Hematopoietic multipotent progenitor cell treated with erythropoietin and hydrocortisone succinate and interleukin-3 and kit ligand, for 6 days (in vitro differentiated cells): ENCODE measurements around the gene NNAT.
"Not testable (repeated sequence)": the region's sequence is repeated elsewhere in the genome, so short reads cannot be mapped to it uniquely, and the experiment has no call there.

Experiments
- DNase-seq: peaks from one replicate; pipeline ENCODE4 v3.0.0-alpha.2; 2015

The NNAT gene

GRCh38 chr20:37542281-37542680, 21.2 kb downstream of the NNAT start:
- no peak for DNase-seq

- DNase-seq = no peak
Measured at GRCh38 chr20:37543828-37544227, 22.8 kb downstream of the NNAT start.

GRCh38 chr20:37544386-37544785, 23.3 kb downstream of the NNAT start:
- DNase-seq = no peak

GRCh38 chr20:37545516-37545915, 24.5 kb downstream of the NNAT start:
- no peak for DNase-seq

- DNase-seq = no peak
Measured at GRCh38 chr20:37547912-37548311, 26.9 kb downstream of the NNAT start.

GRCh38 chr20:37550101-37550920, 29.3 kb downstream of the NNAT start:
- not testable (repeated sequence) for DNase-seq

GRCh38 chr20:37551660-37552059, 30.6 kb downstream of the NNAT start:
- not testable (repeated sequence) for DNase-seq

GRCh38 chr20:37552415-37552814, 31.4 kb downstream of the NNAT start:
- no peak for DNase-seq

- not testable (repeated sequence) for DNase-seq
Measured at GRCh38 chr20:37554721-37555298, 33.8 kb downstream of the NNAT start.

GRCh38 chr20:37556538-37556937, 35.5 kb downstream of the NNAT start:
- DNase-seq = no peak

- DNase-seq = no peak
Measured at GRCh38 chr20:37558306-37558705, 37.3 kb downstream of the NNAT start.

GRCh38 chr20:37558779-37559178, 37.7 kb downstream of the NNAT start:
- DNase-seq = no peak

GRCh38 chr20:37559312-37560027, 38.4 kb downstream of the NNAT start:
- DNase-seq = no peak

- DNase-seq = no peak
Measured at GRCh38 chr20:37560629-37561028, 39.6 kb downstream of the NNAT start.

GRCh38 chr20:37562695-37563480, 41.8 kb downstream of the NNAT start:
- no peak for DNase-seq

GRCh38 chr20:37564016-37564387, 43.0 kb downstream of the NNAT start:
- DNase-seq = no peak

- peak; percentile 57 for DNase-seq
Measured at GRCh38 chr20:37564388-37565133, 43.5 kb downstream of the NNAT start.

- DNase-seq = no peak
Measured at GRCh38 chr20:37565134-37565811, 44.2 kb downstream of the NNAT start.

GRCh38 chr20:37566590-37567330, 45.7 kb downstream of the NNAT start:
- DNase-seq = no peak

GRCh38 chr20:37567331-37567665, 46.2 kb downstream of the NNAT start:
- no peak for DNase-seq
